HG02981 (cell line): ENCODE data around the gene AFF1.

Source experiments
- ATAC-seq: cut with Tn5 transposase; IDR thresholded peaks from one replicate; pipeline ENCODE4 v1.9.1; 2021; ENCODE audit warnings: mild to moderate bottlenecking, moderate library complexity; ENCODE audit not compliant: unreplicated experiment

Gene AFF1

DNA sequence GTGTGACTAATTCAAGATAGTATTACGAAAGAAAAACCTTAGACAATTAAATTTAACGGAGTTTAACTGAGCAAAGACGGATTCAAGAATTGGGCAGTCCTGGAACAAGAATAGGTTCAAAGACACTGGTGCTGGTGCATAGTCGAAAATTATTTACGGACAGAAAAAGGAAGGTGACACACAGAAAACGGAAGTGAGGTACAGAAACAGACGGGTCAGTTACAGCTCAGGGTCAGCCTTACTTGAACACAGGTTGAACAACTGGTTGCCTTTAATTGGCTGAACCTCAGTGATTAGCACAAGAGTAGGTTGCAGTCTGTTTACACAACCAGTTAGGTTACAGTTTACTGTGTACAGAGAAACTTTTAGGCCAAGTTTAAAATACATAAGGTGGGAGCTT is 254.1 kb downstream of the AFF1 start:
- no peak for ATAC-seq
